HEK293 (cell line): ENCODE results near the gene ODAD4.

ENCODE experiments used
- CTCF ChIA-PET: fragments of 350-600 bp; formaldehyde crosslinking; extraction: SDS; loops from one replicate; lab custom pipeline; 2021; ENCODE audit warnings: antibody characterized with exemption; lab: Yijun Ruan, JAX
- POLR2A ChIA-PET: fragments of 300-600 bp; formaldehyde crosslinking; extraction: SDS; loops from one replicate; lab custom pipeline; 2020; ENCODE audit warnings: antibody characterized with exemption, inconsistent platforms; lab: Yijun Ruan, JAX
- H3K27ac ChIP-seq: fragments of 200-500 bp; sonication (Bioruptor generic); 2 replicates; pipeline ENCODE4 v1.5.1; 2014; ENCODE audit warnings: low read depth, low read length, control low read depth, inconsistent platforms; ENCODE audit errors: extremely low read depth
- H3K36me3 ChIP-seq, 2 experiments: fragments of 200-500 bp in 1 of 2; sonication (Bioruptor generic) in 1 of 2; 1 replicate in 1 of 2; 2 replicates in 1 of 2; pipeline ENCODE4 v1.5.1; 2014 to 2017; ENCODE audit warnings: inconsistent platforms in 2 of 2, low read length in 2 of 2; ENCODE audit not compliant: control insufficient read depth in 2 of 2, insufficient read depth in 1 of 2
- H3K4me1 ChIP-seq: fragments of 200-500 bp; sonication (Bioruptor generic); 2 replicates; pipeline ENCODE4 v1.5.1; 2014; ENCODE audit warnings: mild to moderate bottlenecking, low read length, inconsistent platforms; ENCODE audit not compliant: control insufficient read depth, insufficient read depth
- H3K4me3 ChIP-seq: 2 replicates; pipeline ENCODE4 v1.5.1; 2011; ENCODE audit warnings: low read depth, mild to moderate bottlenecking, control low read depth, low read length, moderate library complexity
- H3K9me3 ChIP-seq: fragments of 200-500 bp; sonication (Bioruptor generic); 2 replicates; pipeline ENCODE4 v1.5.1; 2014; ENCODE audit warnings: low read depth, low read length, inconsistent platforms; ENCODE audit not compliant: control insufficient read depth, insufficient read depth
- FEZF1 ChIP-seq: fragments of 450-650 bp; formaldehyde crosslinking; IDR thresholded peaks from 2 replicates; pipeline ENCODE4 v1.5.1; 2016; ENCODE audit warnings: missing biosample characterization, missing genetic modification characterization
- GFI1B ChIP-seq: fragments of 450-650 bp; formaldehyde crosslinking; IDR thresholded peaks from 2 replicates; pipeline ENCODE4 v1.5.1; 2016; ENCODE audit warnings: missing biosample characterization, missing genetic modification characterization
- HOXC10 ChIP-seq: sonication (generic); formaldehyde crosslinking; IDR thresholded peaks from 2 replicates; pipeline ENCODE4 v1.8.1; 2023; ENCODE audit warnings: mild to moderate bottlenecking, missing genetic modification reagents
- KLF9 ChIP-seq: fragments of 450-650 bp; formaldehyde crosslinking; IDR thresholded peaks from 2 replicates; pipeline ENCODE4 v1.5.1; 2016; ENCODE audit warnings: missing biosample characterization, missing genetic modification characterization, low read depth
- REPIN1 ChIP-seq: fragments of 450-650 bp; formaldehyde crosslinking; IDR thresholded peaks from 2 replicates; pipeline ENCODE4 v1.5.1; 2017; ENCODE audit warnings: missing biosample characterization, missing genetic modification characterization, low read depth
- SETDB1 ChIP-seq: IDR thresholded peaks from one replicate; pipeline ENCODE4 v1.6.1; 2017; ENCODE audit warnings: mild to moderate bottlenecking, low read length, moderate library complexity, mixed read lengths; ENCODE audit not compliant: insufficient read length
- SP7 ChIP-seq: fragments of 450-650 bp; formaldehyde crosslinking; IDR thresholded peaks from 2 replicates; pipeline ENCODE4 v1.5.1; 2016; ENCODE audit warnings: missing biosample characterization, missing genetic modification characterization
- WT1 ChIP-seq: fragments of 450-650 bp; formaldehyde crosslinking; IDR thresholded peaks from 2 replicates; pipeline ENCODE4 v1.5.1; 2016; ENCODE audit warnings: missing biosample characterization, missing genetic modification characterization
- ZBTB20 ChIP-seq: fragments of 450-650 bp; formaldehyde crosslinking; IDR thresholded peaks from 2 replicates; pipeline ENCODE4 v1.5.1; 2016; ENCODE audit warnings: missing biosample characterization, missing genetic modification characterization
- ZBTB8A ChIP-seq: fragments of 450-650 bp; formaldehyde crosslinking; IDR thresholded peaks from 2 replicates; pipeline ENCODE4 v1.5.1; 2016; ENCODE audit warnings: missing biosample characterization, missing genetic modification characterization
- ZNF10 ChIP-seq: fragments of 450-650 bp; formaldehyde crosslinking; IDR thresholded peaks from 2 replicates; pipeline ENCODE4 v1.5.1; 2017; ENCODE audit warnings: missing biosample characterization, missing genetic modification characterization
- ZNF121 ChIP-seq: fragments of 450-650 bp; formaldehyde crosslinking; IDR thresholded peaks from 2 replicates; pipeline ENCODE4 v1.5.1; 2016; ENCODE audit warnings: missing biosample characterization, missing genetic modification characterization
- ZNF133 ChIP-seq: fragments of 450-650 bp; formaldehyde crosslinking; IDR thresholded peaks from 2 replicates; pipeline ENCODE4 v1.5.1; 2016; ENCODE audit warnings: missing biosample characterization, missing genetic modification characterization
- ZNF169 ChIP-seq: fragments of 450-650 bp; formaldehyde crosslinking; IDR thresholded peaks from 2 replicates; pipeline ENCODE4 v1.5.1; 2016; ENCODE audit warnings: missing biosample characterization, missing genetic modification characterization
- ZNF174 ChIP-seq: fragments of 450-650 bp; formaldehyde crosslinking; IDR thresholded peaks from 2 replicates; pipeline ENCODE4 v1.5.0; 2017; ENCODE audit warnings: missing biosample characterization, mild to moderate bottlenecking, missing genetic modification characterization
- ZNF324 ChIP-seq: fragments of 450-650 bp; formaldehyde crosslinking; IDR thresholded peaks from 2 replicates; pipeline ENCODE4 v1.5.1; 2016; ENCODE audit warnings: missing biosample characterization, missing genetic modification characterization
- ZNF350 ChIP-seq: fragments of 450-650 bp; formaldehyde crosslinking; IDR thresholded peaks from 2 replicates; pipeline ENCODE4 v1.5.0; 2017; ENCODE audit warnings: missing biosample characterization, mild to moderate bottlenecking, missing genetic modification characterization
- ZNF404 ChIP-seq: fragments of 450-650 bp; formaldehyde crosslinking; IDR thresholded peaks from 2 replicates; pipeline ENCODE4 v1.5.1; 2017; ENCODE audit warnings: missing biosample characterization, missing genetic modification characterization
- ZNF558 ChIP-seq: fragments of 450-650 bp; formaldehyde crosslinking; IDR thresholded peaks from 2 replicates; pipeline ENCODE4 v1.5.1; 2016; ENCODE audit warnings: missing biosample characterization, missing genetic modification characterization
- ZNF621 ChIP-seq: fragments of 450-650 bp; formaldehyde crosslinking; IDR thresholded peaks from 2 replicates; pipeline ENCODE4 v1.5.1; 2017; ENCODE audit warnings: missing biosample characterization, missing genetic modification characterization
- ZNF623 ChIP-seq: fragments of 450-650 bp; formaldehyde crosslinking; IDR thresholded peaks from 2 replicates; pipeline ENCODE4 v1.5.1; 2016; ENCODE audit warnings: missing biosample characterization, missing genetic modification characterization
- ZNF658 ChIP-seq: fragments of 450-650 bp; formaldehyde crosslinking; IDR thresholded peaks from 2 replicates; pipeline ENCODE4; 2016; ENCODE audit warnings: missing biosample characterization, missing genetic modification characterization
- ZNF768 ChIP-seq: fragments of 450-650 bp; formaldehyde crosslinking; IDR thresholded peaks from 2 replicates; pipeline ENCODE4 v1.5.1; 2018; ENCODE audit warnings: missing biosample characterization, mild to moderate bottlenecking, missing genetic modification characterization
- TF ChIP-seq, protein P1 (sequence below): fragments of 450-650 bp; formaldehyde crosslinking; IDR thresholded peaks from 2 replicates; pipeline ENCODE4 v1.5.1; 2016; ENCODE audit warnings: missing biosample characterization, missing genetic modification characterization
- TF ChIP-seq, protein P2 (sequence below): fragments of 450-650 bp; formaldehyde crosslinking; IDR thresholded peaks from 2 replicates; pipeline ENCODE4 v1.5.1; 2016; ENCODE audit warnings: missing biosample characterization, missing genetic modification characterization
- TF ChIP-seq, protein P3 (sequence below): fragments of 450-650 bp; formaldehyde crosslinking; IDR thresholded peaks from 2 replicates; pipeline ENCODE4 v1.5.1; 2016; ENCODE audit warnings: missing biosample characterization, missing genetic modification characterization
- TF ChIP-seq, protein P4 (sequence below): fragments of 450-650 bp; formaldehyde crosslinking; IDR thresholded peaks from 2 replicates; pipeline ENCODE4 v1.5.1; 2017; ENCODE audit warnings: missing biosample characterization, mild to moderate bottlenecking, missing genetic modification characterization, moderate library complexity

The ODAD4 gene

DNA sequence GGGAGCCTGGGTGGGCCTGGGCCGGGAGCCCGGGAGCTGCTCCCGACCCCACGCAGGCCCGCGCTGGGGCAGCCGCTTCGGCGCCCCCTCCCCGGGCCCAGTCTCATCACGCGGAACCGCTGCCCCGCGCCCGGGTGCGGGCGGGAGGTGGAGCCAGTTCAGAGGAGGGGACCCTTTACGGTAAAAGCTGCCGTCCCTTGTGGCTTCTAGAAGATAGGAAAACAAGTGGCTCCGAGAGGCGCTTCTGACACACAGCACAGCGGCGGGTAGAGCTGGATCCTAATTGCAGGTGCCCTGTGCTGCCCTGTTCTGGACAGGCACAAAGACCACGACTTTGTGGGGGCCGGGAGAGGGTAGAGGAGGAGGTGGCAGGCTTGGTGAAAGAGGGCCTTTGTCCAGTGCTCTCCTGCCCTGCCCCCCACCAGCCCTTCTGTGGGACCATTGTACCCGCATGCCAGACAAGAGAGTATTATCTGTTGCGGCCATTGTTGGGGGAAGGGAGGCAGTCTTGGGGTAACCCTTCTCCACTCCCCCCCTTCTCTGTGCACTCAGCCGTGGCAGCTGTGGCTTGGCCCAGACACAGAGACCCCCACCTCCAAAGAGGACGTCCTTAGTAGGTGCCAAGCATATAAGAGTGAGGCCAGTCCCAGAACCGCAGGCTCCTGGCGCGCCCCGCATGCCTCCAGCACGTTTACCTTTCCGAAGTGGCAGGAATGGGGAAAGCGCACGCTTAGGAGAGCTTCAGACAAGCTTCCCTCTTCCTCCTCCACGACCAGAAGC, 36.9 kb downstream of the ODAD4 start:
- TF ChIP-seq ZNF324 (no peak), ZNF623 (tag by site-specific recombination) (no peak), FEZF1 (tag by site-specific recombination) (no peak), ZNF10 (tag by site-specific recombination) (no peak), ZNF621 (tag by site-specific recombination) (no peak), KLF9 (no peak), ZBTB8A (tag by site-specific recombination) (no peak; the same call in 1 of the 2 replicates), ZNF350 (tag by site-specific recombination) (no peak), SETDB1 (no peak), ZNF404 (tag by site-specific recombination) (no peak), ZNF133 (tag by site-specific recombination) (no peak), ZNF658 (tag by site-specific recombination) (no peak), WT1 (tag by site-specific recombination) (no peak), GFI1B (no peak), HOXC10 (no peak), ZNF121 (tag by site-specific recombination) (peak; percentile 97), SP7 (tag by site-specific recombination) (no peak), REPIN1 (tag by site-specific recombination) (no peak), ZNF558 (tag by site-specific recombination) (no peak), ZBTB20 (tag by site-specific recombination) (peak; percentile 79), ZNF169 (tag by site-specific recombination) (no peak), ZNF768 (tag by site-specific recombination) (peak; percentile 95; the same call in 1 of the 2 replicates), ZNF174 (tag by site-specific recombination) (no peak)
- TF ChIP-seq, protein P1, sequence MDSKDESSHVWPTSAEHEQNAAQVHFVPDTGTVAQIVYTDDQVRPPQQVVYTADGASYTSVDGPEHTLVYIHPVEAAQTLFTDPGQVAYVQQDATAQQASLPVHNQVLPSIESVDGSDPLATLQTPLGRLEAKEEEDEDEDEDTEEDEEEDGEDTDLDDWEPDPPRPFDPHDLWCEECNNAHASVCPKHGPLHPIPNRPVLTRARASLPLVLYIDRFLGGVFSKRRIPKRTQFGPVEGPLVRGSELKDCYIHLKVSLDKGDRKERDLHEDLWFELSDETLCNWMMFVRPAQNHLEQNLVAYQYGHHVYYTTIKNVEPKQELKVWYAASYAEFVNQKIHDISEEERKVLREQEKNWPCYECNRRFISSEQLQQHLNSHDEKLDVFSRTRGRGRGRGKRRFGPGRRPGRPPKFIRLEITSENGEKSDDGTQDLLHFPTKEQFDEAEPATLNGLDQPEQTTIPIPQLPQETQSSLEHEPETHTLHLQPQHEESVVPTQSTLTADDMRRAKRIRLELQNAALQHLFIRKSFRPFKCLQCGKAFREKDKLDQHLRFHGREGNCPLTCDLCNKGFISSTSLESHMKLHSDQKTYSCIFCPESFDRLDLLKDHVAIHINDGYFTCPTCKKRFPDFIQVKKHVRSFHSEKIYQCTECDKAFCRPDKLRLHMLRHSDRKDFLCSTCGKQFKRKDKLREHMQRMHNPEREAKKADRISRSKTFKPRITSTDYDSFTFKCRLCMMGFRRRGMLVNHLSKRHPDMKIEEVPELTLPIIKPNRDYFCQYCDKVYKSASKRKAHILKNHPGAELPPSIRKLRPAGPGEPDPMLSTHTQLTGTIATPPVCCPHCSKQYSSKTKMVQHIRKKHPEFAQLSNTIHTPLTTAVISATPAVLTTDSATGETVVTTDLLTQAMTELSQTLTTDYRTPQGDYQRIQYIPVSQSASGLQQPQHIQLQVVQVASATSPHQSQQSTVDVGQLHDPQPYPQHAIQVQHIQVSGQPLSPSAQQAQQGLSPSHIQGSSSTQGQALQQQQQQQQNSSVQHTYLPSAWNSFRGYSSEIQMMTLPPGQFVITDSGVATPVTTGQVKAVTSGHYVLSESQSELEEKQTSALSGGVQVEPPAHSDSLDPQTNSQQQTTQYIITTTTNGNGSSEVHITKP (tag by site-specific recombination): no peak
- TF ChIP-seq, protein P2, sequence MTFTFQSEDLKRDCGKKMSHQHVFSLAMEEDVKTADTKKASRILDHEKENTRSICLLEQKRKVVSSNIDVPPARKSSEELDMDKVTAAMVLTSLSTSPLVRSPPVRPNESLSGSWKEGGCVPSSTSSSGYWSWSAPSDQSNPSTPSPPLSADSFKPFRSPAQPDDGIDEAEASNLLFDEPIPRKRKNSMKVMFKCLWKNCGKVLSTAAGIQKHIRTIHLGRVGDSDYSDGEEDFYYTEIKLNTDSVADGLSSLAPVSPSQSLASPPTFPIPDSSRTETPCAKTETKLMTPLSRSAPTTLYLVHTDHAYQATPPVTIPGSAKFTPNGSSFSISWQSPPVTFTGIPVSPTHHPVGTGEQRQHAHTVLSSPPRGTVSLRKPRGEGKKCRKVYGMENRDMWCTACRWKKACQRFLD (tag by site-specific recombination): no peak
- TF ChIP-seq, protein P3, sequence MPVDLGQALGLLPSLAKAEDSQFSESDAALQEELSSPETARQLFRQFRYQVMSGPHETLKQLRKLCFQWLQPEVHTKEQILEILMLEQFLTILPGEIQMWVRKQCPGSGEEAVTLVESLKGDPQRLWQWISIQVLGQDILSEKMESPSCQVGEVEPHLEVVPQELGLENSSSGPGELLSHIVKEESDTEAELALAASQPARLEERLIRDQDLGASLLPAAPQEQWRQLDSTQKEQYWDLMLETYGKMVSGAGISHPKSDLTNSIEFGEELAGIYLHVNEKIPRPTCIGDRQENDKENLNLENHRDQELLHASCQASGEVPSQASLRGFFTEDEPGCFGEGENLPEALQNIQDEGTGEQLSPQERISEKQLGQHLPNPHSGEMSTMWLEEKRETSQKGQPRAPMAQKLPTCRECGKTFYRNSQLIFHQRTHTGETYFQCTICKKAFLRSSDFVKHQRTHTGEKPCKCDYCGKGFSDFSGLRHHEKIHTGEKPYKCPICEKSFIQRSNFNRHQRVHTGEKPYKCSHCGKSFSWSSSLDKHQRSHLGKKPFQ: no peak
- TF ChIP-seq, protein P4, sequence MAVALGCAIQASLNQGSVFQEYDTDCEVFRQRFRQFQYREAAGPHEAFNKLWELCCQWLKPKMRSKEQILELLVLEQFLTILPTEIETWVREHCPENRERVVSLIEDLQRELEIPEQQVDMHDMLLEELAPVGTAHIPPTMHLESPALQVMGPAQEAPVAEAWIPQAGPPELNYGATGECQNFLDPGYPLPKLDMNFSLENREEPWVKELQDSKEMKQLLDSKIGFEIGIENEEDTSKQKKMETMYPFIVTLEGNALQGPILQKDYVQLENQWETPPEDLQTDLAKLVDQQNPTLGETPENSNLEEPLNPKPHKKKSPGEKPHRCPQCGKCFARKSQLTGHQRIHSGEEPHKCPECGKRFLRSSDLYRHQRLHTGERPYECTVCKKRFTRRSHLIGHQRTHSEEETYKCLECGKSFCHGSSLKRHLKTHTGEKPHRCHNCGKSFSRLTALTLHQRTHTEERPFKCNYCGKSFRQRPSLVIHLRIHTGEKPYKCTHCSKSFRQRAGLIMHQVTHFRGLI (tag by site-specific recombination): no peak
- ChIA-PET CTCF (interaction anchor here (0.6 to 12.1 kb wide), 5 partner anchors 37 to 226 kb away, joined by 3 to 142 read pairs (median 3); partner anchors contain the start of genes DNAJC7 and NKIRAS2), POLR2A (interaction anchor here (1.0 to 3.3 kb wide), 7 partner anchors 13 to 232 kb away, joined by 3 to 48 read pairs (median 8); partner anchors contain the start of genes ACLY, DNAJC7, NKIRAS2 and ODAD4)
- Histone ChIP-seq H3K36me3 (peaks cover 25 to 44% of the 10 kb centered on the region in 2 experiments), H3K4me3 (peak overlapping the region; percentile 76), H3K4me1 (0 out of 2 replicates have a peak, but pooled peaks cover 4% of the 10 kb centered on the region), H3K27ac (peak overlapping the region; percentile 89), H3K9me3 (no peaks in the 10 kb centered on the region)
